Stimulated activated CD8-positive, alpha-beta memory T cell treated with anti-CD3 and anti-CD28 coated beads, Interleukin-2, amount 100 ng/mL, for 1 hour (primary cell): ENCODE measurements around the gene SFT2D2.
A peak's percentile ranks its signal among the peaks of the same experiment; 100 is the strongest.
"Not testable (repeated sequence)": the region's sequence is repeated elsewhere in the genome, so short reads cannot be mapped to it uniquely, and the experiment has no call there.

ENCODE experiments used
- DNase-seq, 2 donors: peaks; one replicate each; pipeline ENCODE4 v3.0.0-alpha.2; 2020; ENCODE audit warnings: low read depth in 2 of 2

Gene SFT2D2

DNA sequence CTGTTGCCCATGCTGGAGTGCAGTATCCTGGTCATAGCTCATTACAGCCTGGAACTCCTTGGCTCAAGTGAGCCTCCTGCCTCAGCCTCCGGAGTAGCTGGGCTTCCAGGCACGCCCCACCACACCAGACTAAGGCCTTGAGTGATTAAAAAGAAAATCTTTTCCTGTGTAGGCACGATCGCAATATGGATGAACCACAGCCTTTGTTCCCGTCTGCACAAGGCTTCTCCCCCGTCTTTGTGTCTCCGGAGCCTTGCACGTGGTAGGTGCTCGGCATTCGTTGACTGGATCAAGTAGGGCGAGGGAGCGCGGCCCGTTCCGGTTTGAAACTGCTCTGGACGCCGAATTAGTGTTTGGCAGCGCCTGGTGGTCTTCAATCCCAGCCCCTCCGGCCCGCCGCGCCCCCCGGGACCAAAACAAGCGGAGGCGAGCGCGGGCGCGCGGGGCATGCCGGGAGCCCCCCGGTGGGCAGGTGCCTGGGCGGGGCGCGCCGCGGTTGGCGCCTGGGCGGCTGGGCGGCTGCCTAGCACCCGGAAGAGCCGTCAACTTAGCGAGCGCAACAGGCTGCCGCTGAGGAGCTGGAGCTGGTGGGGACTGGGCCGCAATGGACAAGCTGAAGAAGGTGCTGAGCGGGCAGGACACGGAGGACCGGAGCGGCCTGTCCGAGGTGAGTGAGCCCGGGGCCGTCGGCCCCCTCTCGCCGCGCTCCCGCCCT, at the start of gene SFT2D2:
SFT2D2 (plus strand) TSS at position 529 of the 715 bp plus-strand sequence; CDS start at position 605, 76 bp downstream.
- peak; percentile 56 to 60 for DNase-seq

DNA sequence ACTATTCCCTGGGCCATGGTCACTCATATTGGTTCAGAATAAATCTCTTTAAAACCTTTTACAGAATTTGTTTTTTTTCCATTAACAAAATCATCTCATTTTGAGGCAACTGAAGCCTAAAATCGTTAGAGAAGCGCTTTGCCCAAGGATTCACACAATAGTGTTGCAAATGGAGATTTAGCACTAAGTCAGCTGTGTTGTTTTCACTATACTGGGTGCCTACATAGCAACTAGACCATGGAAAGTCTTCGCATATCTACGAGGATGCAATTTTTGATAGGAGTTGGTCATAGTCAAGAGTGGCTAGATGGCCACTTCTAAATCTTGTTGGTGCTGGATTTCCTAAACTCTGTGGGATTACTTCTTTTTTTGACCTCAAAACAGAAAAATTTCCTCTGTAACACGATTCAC, 47.6 kb upstream of the SFT2D2 start:
- DNase-seq: no peak

DNA sequence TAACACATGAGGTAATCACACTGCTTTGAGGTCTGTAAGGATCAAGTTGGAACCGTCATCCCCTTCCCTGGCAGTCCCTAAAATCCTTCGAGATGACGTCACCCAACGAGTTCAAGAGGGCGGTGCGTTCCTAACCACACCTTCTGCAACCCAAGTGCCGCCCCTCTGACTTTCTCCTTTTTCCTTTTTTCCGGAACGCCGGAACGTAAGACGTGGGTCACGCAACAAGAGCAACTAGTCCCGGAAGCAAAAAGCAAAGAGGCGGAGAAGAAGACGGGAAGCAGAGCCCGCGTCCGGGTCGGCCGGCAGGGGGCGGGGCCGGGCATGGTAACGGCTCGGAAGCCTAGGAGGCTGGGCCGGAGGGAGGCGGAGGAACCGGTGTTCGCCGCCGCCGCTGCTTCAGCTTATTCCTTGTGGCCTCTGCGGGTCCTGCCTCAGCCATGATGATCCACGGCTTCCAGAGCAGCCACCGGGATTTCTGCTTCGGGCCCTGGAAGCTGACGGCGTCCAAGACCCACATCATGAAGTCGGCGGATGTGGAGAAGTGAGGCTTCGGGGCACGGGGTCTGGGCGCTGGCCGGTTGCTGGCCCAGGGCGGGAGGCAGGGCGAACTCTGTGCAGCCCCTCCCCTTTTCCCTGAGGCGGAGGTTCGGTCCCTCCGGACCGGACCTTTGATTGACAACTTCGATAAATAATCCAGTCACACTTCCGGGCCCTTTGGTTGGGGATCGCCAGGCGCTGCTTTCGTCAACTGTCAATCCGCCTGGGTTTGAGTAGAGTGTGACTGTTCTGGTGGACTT, 47.0 kb upstream of the SFT2D2 start, which contains the start of gene TIPRL:
TIPRL (plus strand) TSS at position 325 of the 800 bp plus-strand sequence; CDS start at position 441, 116 bp downstream.
- peak; percentile 85 to 86 for DNase-seq

DNA sequence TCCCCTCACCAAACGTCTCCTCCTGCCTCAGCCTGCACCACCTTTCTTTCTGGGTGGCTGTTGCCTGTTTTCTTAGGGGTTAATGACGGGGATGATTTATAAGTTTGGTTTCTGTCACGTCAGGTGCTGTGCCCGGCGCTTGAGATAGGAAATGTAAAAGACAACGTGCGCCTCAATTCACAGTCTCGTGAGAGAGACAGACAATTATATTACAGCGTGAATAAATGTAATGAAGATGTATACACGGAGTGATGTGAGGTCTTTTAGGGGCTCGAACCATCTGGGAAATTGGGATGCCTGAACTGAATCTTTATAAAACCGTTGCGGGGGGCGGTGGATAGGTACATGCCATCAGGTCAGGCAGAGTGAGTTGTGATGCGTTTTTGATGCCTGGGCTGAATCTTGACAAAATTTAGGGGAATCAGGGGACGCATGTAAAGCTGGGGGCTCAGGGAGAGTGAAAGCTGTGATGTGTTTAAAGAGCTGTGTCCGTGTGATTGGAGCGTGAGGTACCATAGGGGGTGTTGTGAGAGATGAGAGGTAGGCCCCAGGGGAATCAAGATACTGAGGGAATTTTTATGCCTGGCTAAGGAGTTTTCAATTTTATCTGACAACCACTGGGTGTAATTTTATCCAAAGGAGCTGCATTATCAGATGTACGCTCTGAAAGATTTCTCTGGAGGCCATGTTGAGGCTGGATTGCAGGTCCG, 46.2 kb upstream of the SFT2D2 start:
- DNase-seq: no peak

DNA sequence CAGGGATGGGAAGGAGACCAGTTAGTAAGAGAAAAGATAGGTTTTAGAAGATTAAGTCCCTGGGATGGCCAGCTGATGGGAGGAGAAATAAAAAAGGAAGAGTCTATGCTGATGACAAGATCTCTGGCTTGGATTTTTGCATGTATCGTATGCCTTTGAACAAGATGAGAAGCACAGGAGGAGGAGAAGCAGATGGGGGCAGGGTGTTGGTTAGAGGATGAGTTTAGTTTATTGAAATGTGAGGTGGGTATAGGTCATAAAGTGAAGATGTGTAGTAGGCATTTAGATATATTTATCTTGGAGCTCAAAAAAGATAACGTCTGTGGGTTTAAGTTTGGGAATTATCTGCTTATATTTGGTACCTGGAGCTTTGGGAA, 45.7 kb upstream of the SFT2D2 start:
- DNase-seq: no peak

DNA sequence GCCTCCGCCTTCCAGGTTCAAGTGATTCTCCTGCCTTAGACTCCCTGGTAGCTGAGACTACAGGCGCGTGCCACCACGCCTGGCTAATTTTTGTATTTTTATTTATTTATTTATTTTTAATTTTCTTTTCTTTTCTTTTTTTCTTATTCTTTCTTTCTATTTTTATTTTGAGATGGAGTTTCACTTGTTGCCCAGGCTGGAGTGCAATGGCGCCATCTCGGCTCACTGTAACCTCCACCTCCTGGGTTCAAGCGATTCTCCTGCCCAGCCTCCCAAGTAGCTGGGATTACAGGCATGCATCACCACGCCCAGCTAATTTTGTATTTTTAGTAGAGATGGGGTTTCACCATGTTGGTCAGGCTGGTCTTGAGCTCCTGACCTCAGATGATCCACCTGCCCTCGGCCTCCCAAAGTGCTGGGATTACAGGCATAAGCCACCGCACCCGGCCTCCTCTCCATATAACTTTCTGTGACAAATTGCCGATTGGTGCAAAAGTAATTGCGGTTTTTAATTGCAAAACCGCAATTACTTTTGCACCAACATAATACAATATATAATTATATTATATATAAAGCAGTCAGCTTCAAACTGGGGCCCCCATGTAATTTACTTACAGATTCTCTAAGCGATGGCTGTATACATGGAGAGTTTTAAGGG, 44.6 kb upstream of the SFT2D2 start:
- not testable (repeated sequence) for DNase-seq

DNA sequence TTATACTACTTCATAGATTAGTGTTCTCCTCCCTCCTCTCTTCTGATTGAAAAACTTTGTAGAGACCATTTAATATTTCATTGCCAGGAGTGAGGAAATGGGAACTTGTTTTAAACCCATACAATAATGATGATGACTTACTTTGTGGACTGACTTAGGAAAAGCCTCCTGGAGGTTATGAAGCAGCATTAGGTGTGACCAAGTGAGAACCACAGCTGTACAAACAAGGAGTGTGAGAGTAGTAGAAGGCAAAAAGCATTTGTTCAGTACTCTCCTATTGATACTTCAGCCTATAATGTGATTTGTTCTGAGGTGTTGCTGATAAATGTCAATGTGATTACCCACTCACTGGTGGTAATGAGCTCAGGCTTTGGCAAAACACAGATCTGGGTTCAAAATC, 38.6 kb upstream of the SFT2D2 start:
- no peak for DNase-seq

DNA sequence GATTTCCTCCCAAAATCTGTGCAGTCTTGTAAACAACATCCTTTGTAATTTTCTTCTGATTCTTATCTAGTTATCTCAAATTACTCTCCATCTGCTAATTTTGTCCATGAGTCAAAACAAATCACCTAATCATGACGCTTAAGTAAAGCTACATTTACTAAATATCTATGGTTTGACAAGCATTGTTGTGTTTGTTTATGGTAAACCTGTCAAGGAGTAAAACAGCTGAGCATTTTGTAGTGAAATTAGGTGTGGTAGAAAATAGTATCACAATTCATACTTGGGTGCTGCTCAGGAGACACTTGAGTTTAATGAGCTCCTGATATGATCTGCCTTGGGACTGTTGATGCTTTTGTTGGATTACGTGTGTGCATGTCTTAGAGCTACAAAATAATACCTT, 35.4 kb upstream of the SFT2D2 start:
- no peak for DNase-seq

DNA sequence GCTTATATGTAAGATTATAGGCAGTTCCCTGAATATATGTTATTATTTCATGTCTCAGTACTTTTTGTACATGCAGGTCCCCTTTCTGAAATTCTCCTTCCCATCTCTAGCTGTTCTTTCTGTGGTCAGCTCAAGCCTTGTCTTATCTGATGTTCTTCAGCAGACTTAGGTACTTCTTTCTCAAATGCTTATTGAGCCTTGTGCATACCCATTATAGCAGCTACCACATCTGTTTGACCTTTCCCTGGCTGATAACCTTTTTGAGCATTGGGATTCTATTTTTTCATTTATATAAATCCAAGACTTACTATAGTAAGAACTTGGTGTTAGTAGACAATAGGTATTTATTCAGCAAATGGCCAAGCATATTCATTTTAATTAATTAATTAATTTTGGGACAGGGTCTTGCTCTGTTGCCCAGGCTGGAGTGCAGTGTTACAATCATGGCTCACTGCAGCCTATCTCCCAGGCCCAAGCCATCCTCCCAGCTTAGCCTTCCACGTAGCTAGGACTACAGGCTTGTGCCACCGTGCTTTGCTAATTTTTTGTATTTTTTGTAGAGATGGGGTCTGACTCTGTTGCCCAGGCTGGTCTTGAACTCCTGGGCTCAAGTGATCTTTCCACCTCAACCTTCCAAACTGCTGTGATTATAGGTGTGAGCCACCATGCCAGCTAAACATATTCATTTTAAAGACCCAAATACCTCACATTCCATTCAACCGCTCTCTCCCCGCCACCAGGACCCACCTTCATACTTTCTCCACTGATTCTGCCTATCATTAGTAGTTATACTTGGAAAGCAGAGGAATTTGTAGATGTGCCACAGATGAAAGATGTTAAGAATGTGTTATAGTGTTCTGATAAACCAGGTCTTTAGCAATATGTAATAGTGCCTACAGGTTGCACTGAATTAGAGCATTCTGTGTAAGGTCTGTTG, 30.3 kb upstream of the SFT2D2 start:
- no peak for DNase-seq

DNA sequence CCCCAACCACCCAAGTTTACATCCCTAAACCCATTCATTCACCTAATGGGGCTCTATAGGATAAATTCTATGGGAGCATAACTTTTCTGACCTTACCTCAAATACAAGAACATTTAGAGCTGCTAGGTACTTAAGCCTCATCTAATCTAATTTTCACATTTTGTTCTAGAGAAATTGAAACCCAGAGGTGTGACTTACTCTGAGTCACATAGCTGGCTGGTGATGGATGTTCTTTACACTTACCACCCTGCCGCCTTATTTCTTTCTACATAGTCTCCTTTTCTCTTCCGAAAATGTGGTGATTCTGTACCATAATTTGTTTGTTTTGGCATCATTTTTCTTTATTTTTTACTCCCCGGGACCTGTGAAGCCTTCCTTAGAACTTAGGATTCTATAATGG, 26.7 kb upstream of the SFT2D2 start:
- DNase-seq: no peak

DNA sequence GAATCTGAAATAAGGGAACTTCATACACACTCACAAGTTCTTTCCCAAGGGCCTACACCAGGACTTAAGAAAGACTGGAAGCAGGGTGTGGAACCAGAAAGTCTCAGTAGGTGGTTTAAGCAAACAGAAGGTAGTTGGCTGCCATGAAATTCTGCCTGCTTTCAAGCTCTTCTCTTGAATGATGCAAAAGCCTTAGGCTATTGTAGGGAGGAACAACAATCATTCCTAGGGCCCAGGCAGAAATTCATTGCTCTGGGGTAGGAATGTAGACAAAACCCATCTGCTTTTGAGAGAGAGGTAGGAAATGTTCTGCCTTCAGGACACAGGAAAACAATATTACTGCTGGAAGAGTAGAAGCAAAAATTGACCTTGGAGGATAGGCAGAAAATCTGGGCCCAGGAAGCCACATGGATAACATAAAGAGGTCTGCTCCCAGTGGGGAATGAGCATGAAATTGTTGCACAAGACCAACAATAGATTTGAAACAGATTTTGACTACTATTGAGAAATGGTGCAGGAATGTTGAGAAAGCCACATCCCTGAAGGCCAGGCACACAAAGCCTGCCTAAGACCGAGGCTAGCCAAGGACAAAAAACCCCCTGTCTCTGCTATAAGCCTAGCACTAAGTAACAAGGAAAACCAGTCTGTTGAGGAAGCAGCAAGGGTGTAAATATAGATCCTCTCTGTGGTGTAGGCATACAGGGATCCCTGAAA, 22.7 kb upstream of the SFT2D2 start:
- DNase-seq: no peak

DNA sequence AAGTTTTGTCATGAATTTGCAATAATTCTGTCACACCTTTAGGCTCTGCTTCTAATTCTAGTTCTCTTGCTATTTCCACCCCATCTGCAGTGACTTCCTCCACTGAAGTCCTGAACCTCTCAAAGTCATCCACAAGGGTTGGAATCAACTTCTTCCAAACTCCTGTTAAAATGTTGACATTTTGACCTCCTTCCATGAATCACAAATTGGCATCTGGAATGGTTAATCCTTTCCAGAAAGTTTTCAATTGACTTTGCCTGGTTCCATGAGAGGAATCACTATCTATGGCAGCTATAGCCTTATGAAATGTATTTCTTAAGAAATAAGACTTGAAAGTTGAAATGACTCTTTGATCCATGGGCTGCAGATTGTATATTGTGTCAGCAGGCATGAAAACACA, 19.7 kb upstream of the SFT2D2 start:
- DNase-seq: no peak

DNA sequence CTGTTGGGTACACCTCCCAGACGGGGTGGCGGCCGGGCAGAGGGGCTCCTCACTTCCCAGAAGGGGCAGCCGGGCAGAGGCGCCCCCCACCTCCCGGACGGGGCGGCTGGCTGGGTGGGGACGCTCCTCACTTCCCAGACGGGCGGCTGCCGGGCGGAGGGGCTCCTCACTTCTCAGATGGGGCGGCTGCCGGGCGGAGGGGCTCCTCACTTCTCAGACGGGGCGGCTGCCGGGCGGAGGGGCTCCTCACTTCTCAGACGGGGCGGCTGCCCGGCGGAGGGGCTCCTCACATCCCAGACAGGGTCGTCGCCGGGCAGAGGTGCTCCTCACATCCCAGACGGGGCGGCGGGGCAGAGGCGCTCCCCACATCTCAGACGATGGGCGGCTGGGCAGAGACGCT, 18.1 kb upstream of the SFT2D2 start:
- DNase-seq: not testable (repeated sequence)

DNA sequence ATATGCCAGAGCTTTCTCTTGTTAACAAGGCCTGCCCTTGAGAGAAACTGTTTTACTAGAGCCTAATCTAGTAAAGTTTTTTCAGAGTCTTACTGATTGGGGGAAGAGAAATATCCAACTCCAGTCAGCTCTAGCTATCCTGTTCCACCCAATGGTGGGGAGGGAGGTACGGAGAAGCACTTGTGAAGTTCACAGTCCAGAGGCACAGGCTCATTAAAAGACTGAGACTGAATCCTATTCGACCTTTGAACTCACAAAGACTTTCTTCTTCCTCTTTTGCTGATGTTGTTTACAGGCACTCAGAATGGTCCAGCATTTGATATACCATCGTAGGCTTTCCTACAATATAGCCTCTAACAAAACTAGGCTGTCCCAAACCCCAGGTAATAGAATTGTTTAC, 15.5 kb upstream of the SFT2D2 start:
- no peak for DNase-seq

DNA sequence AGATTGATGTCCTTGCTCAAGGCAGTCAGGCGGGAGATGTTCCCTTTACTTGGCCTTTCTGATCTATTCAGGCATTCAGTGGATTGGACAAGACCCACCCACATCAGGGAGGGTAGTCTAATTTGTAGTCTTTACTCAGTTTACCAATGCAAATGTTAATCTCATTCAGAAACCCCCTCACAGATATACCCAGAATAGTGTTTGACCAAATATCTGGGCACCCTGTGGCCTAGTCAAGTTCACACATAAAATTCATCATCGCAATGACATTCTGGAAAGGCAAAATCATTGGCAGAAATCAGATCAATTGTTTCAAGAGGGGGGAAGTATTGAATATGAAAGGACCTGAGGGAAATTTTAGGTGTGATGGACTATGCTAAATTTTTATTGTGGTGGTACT, 12.5 kb upstream of the SFT2D2 start:
- DNase-seq: no peak

DNA sequence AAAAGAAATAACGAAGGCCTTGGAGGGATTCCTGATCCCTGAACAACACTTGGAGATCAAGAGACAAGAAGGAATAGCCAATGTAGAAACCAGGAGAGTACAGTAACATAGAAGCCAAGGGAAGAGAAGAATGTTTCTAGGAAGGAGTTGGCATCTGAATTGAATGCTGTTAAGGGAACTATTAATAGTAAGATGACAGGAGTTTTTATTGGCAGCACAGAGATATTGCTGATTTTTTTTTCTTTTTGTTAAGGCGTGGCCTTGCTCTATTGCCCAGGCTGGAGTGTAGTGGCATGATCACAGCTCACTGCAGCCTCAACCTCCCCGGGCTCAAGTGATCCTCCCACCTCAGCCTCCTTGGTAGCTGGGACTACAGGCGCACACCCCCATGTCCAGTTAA, 9.6 kb upstream of the SFT2D2 start:
- DNase-seq: no peak

DNA sequence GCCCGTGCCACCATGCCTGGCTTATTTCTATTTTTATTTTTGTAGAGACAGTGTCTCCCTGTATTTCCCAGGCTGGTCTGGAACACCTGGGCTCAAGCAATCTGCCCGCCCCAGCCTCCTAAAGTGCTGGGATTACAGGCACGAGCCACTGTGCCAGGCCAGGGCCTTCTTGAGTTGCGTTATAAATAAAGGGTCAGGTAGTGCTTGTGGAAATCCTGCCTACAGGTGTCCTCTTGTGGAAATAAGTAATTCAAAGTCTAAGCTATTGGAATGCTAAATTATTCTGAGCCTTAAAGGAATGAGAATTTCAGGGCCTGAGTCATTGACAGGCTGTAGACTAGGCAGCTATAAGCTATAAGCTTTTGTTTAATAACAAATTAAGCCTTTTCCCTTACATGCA, 8.1 kb upstream of the SFT2D2 start:
- no peak for DNase-seq

DNA sequence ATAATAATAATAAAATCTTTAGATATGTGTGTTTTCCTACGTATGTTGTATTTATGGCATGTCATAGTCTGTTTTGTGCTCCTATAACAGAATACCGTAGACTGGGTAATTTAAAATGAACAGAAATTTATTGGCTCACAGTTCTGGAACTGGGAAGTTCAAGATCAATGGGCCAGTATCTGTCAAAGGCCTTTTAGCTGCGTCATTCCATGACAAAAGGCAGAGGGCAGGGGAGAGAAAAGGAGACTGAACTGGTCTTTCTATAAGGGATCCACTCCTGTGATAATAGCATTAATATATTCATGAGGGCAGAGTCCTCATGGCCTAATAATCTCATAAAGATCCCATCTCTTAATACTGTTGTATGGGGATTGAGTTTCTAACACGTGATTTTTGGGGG, 7.1 kb upstream of the SFT2D2 start:
- no peak for DNase-seq

DNA sequence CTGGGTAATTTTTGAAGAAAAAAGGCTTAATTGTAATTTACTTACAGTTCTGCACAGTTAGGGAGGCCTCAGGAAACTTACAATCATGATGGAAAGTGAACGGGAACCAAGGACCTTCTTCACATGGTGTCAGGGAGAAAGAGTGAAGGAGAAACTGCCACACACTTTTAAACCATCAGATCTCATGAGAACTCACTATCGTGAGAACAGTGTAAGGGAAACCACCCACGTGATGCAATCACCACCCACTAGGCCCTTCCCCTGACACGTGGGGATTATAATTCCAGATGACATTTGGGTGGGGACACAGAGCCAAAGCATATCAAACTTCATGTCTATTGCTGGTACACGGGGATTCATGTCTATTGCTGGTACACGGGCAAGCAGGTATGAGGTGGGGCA, 5.3 kb upstream of the SFT2D2 start:
- no peak for DNase-seq

DNA sequence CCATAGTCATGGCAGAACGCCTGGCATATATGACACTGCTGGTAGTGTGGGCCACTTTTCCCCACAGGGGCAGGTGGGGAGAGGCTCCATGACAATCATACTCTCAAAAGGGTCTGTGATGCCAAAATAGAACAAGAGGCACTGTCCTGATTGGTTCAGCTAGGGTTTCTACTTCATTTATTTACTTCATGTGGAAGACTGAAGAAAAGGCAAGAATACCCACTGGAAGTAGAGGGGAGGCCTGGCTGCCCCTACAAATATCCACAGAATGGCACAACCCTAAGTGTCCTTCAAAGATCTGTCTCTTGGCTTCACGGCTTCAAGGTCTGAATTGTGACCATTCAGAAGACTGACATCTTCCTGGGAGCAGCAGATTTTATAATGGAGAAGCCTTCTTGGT, 4.5 kb upstream of the SFT2D2 start:
- DNase-seq: no peak
